GM21786 (cell line): ENCODE data around the gene ACKR2.

Experiments used
- ATAC-seq: cut with Tn5 transposase; IDR thresholded peaks from one replicate; pipeline ENCODE4 v1.9.1; 2021; ENCODE audit not compliant: unreplicated experiment

The ACKR2 gene

GRCh38 chr3:42884324-42884723 is 75.1 kb downstream of the ACKR2 start:
- ATAC-seq: no peak

- no peak for ATAC-seq
Observed at GRCh38 chr3:42886294-42886822, 77.1 kb downstream of the ACKR2 start.

GRCh38 chr3:42887084-42887483 is 77.8 kb downstream of the ACKR2 start:
- ATAC-seq: no peak

GRCh38 chr3:42891042-42891441 is 81.8 kb downstream of the ACKR2 start:
- ATAC-seq: no peak

GRCh38 chr3:42892169-42892568 is 82.9 kb downstream of the ACKR2 start:
- no peak for ATAC-seq

GRCh38 chr3:42892807-42893206 is 83.6 kb downstream of the ACKR2 start:
- no peak for ATAC-seq

GRCh38 chr3:42894698-42895579 is 85.7 kb downstream of the ACKR2 start:
- ATAC-seq: no peak

GRCh38 chr3:42895580-42895868 is 86.3 kb downstream of the ACKR2 start:
- no peak for ATAC-seq

- no peak for ATAC-seq
Observed at GRCh38 chr3:42898896-42899675, 89.8 kb downstream of the ACKR2 start.

GRCh38 chr3:42900226-42901072 is 91.2 kb downstream of the ACKR2 start:
- ATAC-seq: no peak

GRCh38 chr3:42901073-42901415 is 91.8 kb downstream of the ACKR2 start:
- ATAC-seq: no peak

- no peak for ATAC-seq
Observed at GRCh38 chr3:42902257-42902656, 93.0 kb downstream of the ACKR2 start.

GRCh38 chr3:42904076-42904475 is 94.8 kb downstream of the ACKR2 start:
- ATAC-seq: no peak

GRCh38 chr3:42905740-42906069 is 96.5 kb downstream of the ACKR2 start:
- no peak for ATAC-seq

GRCh38 chr3:42906070-42906847 is 97.0 kb downstream of the ACKR2 start, which contains the start of gene ZNF662:
TSS of gene ZNF662 (plus strand) at chr3:42906142. CDS start at chr3:42908115, 1,973 bp downstream.
- ATAC-seq: no peak

GRCh38 chr3:42906848-42907183 is 97.6 kb downstream of the ACKR2 start:
- ATAC-seq: no peak

GRCh38 chr3:42908675-42909074 is 99.4 kb downstream of the ACKR2 start:
- ATAC-seq: no peak

- ATAC-seq: no peak
Observed at GRCh38 chr3:42911551-42911950, 102.3 kb downstream of the ACKR2 start.

GRCh38 chr3:42914771-42915515 is 105.7 kb downstream of the ACKR2 start:
- no peak for ATAC-seq
